Left ventricle myocardium inferior (tissue), 1 donor: Measurements from ENCODE around the gene ZBTB6. TPM values are rescaled to one million over a fixed set of nuclear protein-coding genes. Genes with fewer than 3 reads are reported as not detected.
A peak's percentile ranks its signal among the peaks of the same experiment; 100 is the strongest.

Experiments
- DNase-seq: peaks from one replicate; pipeline ENCODE4 v3.0.0-alpha.2; 2020
- H3K27ac ChIP-seq: fragments of 200-600 bp; replicated peaks from 2 replicates; pipeline ENCODE4 v1.8.0; 2021
- H3K27me3 ChIP-seq: fragments of 200-600 bp; 2 replicates; pipeline ENCODE4 v1.8.0; 2021; ENCODE audit warnings: low read depth
- H3K36me3 ChIP-seq: fragments of 200-600 bp; 2 replicates; pipeline ENCODE4 v1.8.0; 2021
- H3K4me1 ChIP-seq: fragments of 200-600 bp; 2 replicates; pipeline ENCODE4 v1.8.0; 2021
- H3K4me3 ChIP-seq: fragments of 200-600 bp; 2 replicates; pipeline ENCODE4 v1.8.0; 2021; ENCODE audit warnings: mild to moderate bottlenecking, moderate library complexity
- H3K9me3 ChIP-seq: fragments of 200-600 bp; replicated peaks from 2 replicates; pipeline ENCODE4 v1.8.0; 2021
- CTCF ChIP-seq: fragments of 200-600 bp; IDR thresholded peaks from 2 replicates; pipeline ENCODE4 v1.8.0; 2021; ENCODE audit warnings: antibody characterized with exemption, mild to moderate bottlenecking, borderline replicate concordance
- intact Hi-C: fragments of 100-400 bp; cut with micrococcal nuclease; formaldehyde crosslinking; loops from one replicate; pipeline ENCODE4 v1.11.0; 2022
- total RNA-seq: library from RNA; stranded (reverse); fragmentation: NEBNext Ultra II Directional; extraction: Animal tissue kit (Norgen Biotek cat#: 25700); gene quantifications from one replicate; pipeline ENCODE4 v1.2.1, GENCODE V29; 2021
- donor health status: DM: no; HTN: yes; CAD: no; lungs with severe emphysema.

Gene ZBTB6
- total RNA-seq, 1 donor from 2014 or later: 6.0 TPM

- intact Hi-C loops: no loop called here
- Histone ChIP-seq H3K4me3 (no peak overlapping the region), H3K9me3 (no peaks in the 10 kb centered on the region), H3K36me3 (peaks cover 24% of the 10 kb centered on the region), H3K4me1 (peaks cover 57% of the 10 kb centered on the region), H3K27me3 (no peaks in the 10 kb centered on the region), H3K27ac (no peak overlapping the region)
- no peak for DNase-seq
- TF ChIP-seq CTCF: no peak
Measured at GRCh38 chr9:122936464-122936863, 23.3 kb upstream of the ZBTB6 start.

GRCh38 chr9:122931226-122932121 is 18.4 kb upstream of the ZBTB6 start, which contains the start of gene ZBTB26:
ZBTB26 (minus strand) TSS chr9:122931512; CDS start chr9:122919934, 11,578 bp downstream.
- Histone ChIP-seq H3K9me3 (no peaks in the 10 kb centered on the region), H3K4me1 (peaks cover 59% of the 10 kb centered on the region), H3K36me3 (peaks cover 9% of the 10 kb centered on the region), H3K27me3 (no peaks in the 10 kb centered on the region), H3K27ac (peak within 1 kb of the TSS; percentile 89), H3K4me3 (peak within 1 kb of the TSS; percentile 90)
- TF ChIP-seq CTCF: no peak
- DNase-seq: peak; percentile 94
- intact Hi-C loops: no loop called here

- H3K4me3 ChIP-seq: peak overlapping the region; percentile 90
- peaks cover 59% of the 10 kb centered on the region for H3K4me1 ChIP-seq
- no peaks in the 10 kb centered on the region for H3K9me3 ChIP-seq
- H3K36me3 ChIP-seq: peaks cover 5% of the 10 kb centered on the region
- no peak for DNase-seq
- no peak for TF ChIP-seq CTCF
- intact Hi-C loops: no loop called here
- H3K27me3 ChIP-seq: no peaks in the 10 kb centered on the region
- peak overlapping the region; percentile 89 for H3K27ac ChIP-seq
Measured at GRCh38 chr9:122930541-122931225, 17.6 kb upstream of the ZBTB6 start.

- Histone ChIP-seq H3K36me3 (peaks cover 5% of the 10 kb centered on the region), H3K27ac (no peak overlapping the region), H3K4me1 (peaks cover 59% of the 10 kb centered on the region), H3K27me3 (no peaks in the 10 kb centered on the region), H3K9me3 (no peaks in the 10 kb centered on the region), H3K4me3 (peak overlapping the region; percentile 90)
- DNase-seq: no peak
- intact Hi-C loops: no loop called here
- TF ChIP-seq CTCF: no peak
Measured at GRCh38 chr9:122929796-122930354, 16.8 kb upstream of the ZBTB6 start.

GRCh38 chr9:122923947-122924346 is 10.8 kb upstream of the ZBTB6 start:
- no peak for TF ChIP-seq CTCF
- DNase-seq: no peak
- Histone ChIP-seq H3K9me3 (no peaks in the 10 kb centered on the region), H3K27ac (no peak overlapping the region), H3K36me3 (peaks cover 30% of the 10 kb centered on the region), H3K4me3 (no peak overlapping the region), H3K4me1 (peaks cover 5% of the 10 kb centered on the region), H3K27me3 (no peaks in the 10 kb centered on the region)
- intact Hi-C loops: no loop called here
